ENCODE data around the gene UBE2D2. TPM values are rescaled to one million over a fixed set of nuclear protein-coding genes. Genes with fewer than 3 reads are reported as not detected.

Gene UBE2D2
- total RNA-seq, 1 experiment from 2014 or later: 115 TPM

DNA sequence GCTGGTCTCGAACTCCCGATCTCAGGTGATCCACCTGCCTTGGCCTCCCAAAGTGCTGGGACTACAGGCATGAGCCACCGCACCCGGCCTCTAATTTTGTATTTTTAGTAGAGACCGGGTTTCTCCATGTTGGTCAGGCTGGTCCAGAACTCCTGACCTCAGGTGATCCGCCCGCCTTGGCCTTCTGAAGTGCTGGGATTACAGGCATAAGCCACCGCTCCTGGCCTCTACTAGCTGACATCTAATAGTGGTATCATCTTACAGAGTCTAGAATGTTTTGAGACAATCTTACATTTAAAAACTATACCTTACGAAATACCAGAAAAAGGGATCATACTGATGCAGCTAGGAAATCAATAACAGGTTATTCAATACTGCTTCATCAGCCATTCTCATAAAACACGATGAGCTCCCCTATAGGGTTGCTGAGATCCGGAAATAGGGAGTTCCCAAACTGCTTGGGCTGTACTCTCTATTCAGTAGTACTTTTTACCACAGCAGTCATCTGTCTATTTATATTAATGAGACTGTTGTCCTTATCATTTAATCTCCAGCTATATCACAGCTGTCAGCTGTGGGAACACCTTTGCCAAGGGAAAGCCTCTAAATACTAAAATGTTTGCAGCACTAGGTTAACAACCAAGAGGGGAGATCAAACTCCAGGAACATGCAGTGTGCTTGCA is 8.1 kb upstream of the UBE2D2 start:
- H3K9me3 ChIP-seq (ENCODE audit: insufficient read depth, low read depth): no peaks in the 10 kb centered on the region; the same call in 1 of the 2 replicates
- intact Hi-C loops (cut with micrococcal nuclease; ENCODE audit: unreplicated experiment): no loop called here
- no TSS peak for BruUV-seq (replicated peaks)
- H2AFZ ChIP-seq: no peak overlapping the region
- CTCF ChIA-PET: no interaction called here
- H3K9me2 ChIP-seq (ENCODE audit: insufficient read depth): no peaks in the 10 kb centered on the region
- H3K79me2 ChIP-seq (ENCODE audit: low read depth): no peaks in the 10 kb centered on the region
- no peaks in the 10 kb centered on the region for H3K27me3 ChIP-seq (ENCODE audit: insufficient read depth, low read depth)
- H3K4me3 ChIP-seq: no peak overlapping the region
- H3K4me1 ChIP-seq (replicated peaks; ENCODE audit: insufficient read depth): no peaks in the 10 kb centered on the region
- H3K36me3 ChIP-seq (ENCODE audit: low read depth): no peaks in the 10 kb centered on the region
- H3F3A ChIP-seq (ENCODE audit: insufficient read depth, low read depth): peaks cover 8% of the 10 kb centered on the region
- no peak for TF ChIP-seq EZH2 (IDR thresholded peaks at IDR 0.05; ENCODE audit: low read depth)
- no peak for DNase-seq
- POLR2A ChIA-PET (ENCODE audit: unreplicated experiment): interaction anchor here (0.6 kb wide), 1 partner anchor 23 kb away, joined by 8 read pairs; no protein-coding TSS in a partner anchor
- no peak overlapping the region for H3K4me2 ChIP-seq
- H4K20me1 ChIP-seq (ENCODE audit: insufficient read depth): no peaks in the 10 kb centered on the region
- no peak overlapping the region for H3K27ac ChIP-seq

DNA sequence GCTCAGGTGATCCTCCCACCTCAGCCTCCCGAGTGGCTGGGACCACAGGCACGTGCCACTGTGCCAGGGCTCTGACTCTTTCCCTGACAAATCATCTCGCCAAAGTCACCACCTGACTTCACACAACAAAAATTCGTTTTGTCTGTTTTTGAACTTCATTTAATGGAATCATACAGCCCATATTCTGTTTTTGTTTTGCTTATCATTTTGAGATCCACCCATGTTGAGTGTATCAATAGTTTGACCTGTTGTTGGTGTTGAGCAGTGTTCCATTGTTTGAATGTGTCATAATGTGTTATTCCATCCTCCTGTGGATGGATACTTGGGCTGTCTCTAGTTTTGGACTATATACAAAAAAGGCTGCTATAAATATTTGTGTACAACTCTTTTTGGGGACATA is 6.9 kb upstream of the UBE2D2 start:
- H2AFZ ChIP-seq: no peak overlapping the region
- H3K9me3 ChIP-seq (ENCODE audit: insufficient read depth, low read depth): no peaks in the 10 kb centered on the region; the same call in 1 of the 2 replicates
- H4K20me1 ChIP-seq (ENCODE audit: insufficient read depth): no peaks in the 10 kb centered on the region
- no peaks in the 10 kb centered on the region for H3K9me2 ChIP-seq (ENCODE audit: insufficient read depth)
- no peaks in the 10 kb centered on the region for H3K4me1 ChIP-seq (replicated peaks; ENCODE audit: insufficient read depth)
- peaks cover 8% of the 10 kb centered on the region for H3F3A ChIP-seq (ENCODE audit: insufficient read depth, low read depth)
- H3K4me2 ChIP-seq: no peak overlapping the region
- ChIA-PET POLR2A (ENCODE audit: unreplicated experiment) (no interaction called here), CTCF (no interaction called here)
- H3K27ac ChIP-seq: no peak overlapping the region
- no TSS peak for BruUV-seq (replicated peaks)
- intact Hi-C loops (cut with micrococcal nuclease; ENCODE audit: unreplicated experiment): no loop called here
- H3K4me3 ChIP-seq: no peak overlapping the region
- DNase-seq: no peak
- no peaks in the 10 kb centered on the region for H3K79me2 ChIP-seq (ENCODE audit: low read depth)
- H3K36me3 ChIP-seq (ENCODE audit: low read depth): no peaks in the 10 kb centered on the region
- TF ChIP-seq, protein P1, sequence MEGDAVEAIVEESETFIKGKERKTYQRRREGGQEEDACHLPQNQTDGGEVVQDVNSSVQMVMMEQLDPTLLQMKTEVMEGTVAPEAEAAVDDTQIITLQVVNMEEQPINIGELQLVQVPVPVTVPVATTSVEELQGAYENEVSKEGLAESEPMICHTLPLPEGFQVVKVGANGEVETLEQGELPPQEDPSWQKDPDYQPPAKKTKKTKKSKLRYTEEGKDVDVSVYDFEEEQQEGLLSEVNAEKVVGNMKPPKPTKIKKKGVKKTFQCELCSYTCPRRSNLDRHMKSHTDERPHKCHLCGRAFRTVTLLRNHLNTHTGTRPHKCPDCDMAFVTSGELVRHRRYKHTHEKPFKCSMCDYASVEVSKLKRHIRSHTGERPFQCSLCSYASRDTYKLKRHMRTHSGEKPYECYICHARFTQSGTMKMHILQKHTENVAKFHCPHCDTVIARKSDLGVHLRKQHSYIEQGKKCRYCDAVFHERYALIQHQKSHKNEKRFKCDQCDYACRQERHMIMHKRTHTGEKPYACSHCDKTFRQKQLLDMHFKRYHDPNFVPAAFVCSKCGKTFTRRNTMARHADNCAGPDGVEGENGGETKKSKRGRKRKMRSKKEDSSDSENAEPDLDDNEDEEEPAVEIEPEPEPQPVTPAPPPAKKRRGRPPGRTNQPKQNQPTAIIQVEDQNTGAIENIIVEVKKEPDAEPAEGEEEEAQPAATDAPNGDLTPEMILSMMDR (conservative IDR thresholded peaks at IDR 0.05): no peak
- no peak for TF ChIP-seq EZH2 (IDR thresholded peaks at IDR 0.05; ENCODE audit: low read depth)
- no peaks in the 10 kb centered on the region for H3K27me3 ChIP-seq (ENCODE audit: insufficient read depth, low read depth)

- Histone ChIP-seq H3K79me2 (ENCODE audit: low read depth) (peaks cover 15% of the 10 kb centered on the region), H2AFZ (no peak overlapping the region), H3K4me3 (no peak overlapping the region), H3K9me2 (ENCODE audit: insufficient read depth) (no peaks in the 10 kb centered on the region), H3K36me3 (ENCODE audit: low read depth) (no peaks in the 10 kb centered on the region), H3K4me2 (no peak overlapping the region), H3F3A (ENCODE audit: insufficient read depth, low read depth) (peaks cover 22% of the 10 kb centered on the region), H3K9me3 (ENCODE audit: insufficient read depth, low read depth) (no peaks in the 10 kb centered on the region), H3K27ac (no peak overlapping the region), H3K4me1 (replicated peaks; ENCODE audit: insufficient read depth) (peaks cover 10% of the 10 kb centered on the region), H3K27me3 (ENCODE audit: insufficient read depth, low read depth) (no peaks in the 10 kb centered on the region), H4K20me1 (ENCODE audit: insufficient read depth) (peaks cover 7% of the 10 kb centered on the region)
- no TSS peak for BruUV-seq (replicated peaks)
- no peak for TF ChIP-seq EZH2 (IDR thresholded peaks at IDR 0.05; ENCODE audit: low read depth)
- ChIA-PET POLR2A (ENCODE audit: unreplicated experiment) (no interaction called here), CTCF (interaction anchor here (0.6 kb wide), 1 partner anchor 100 kb away, joined by 4 read pairs; no protein-coding TSS in a partner anchor)
- intact Hi-C loops (cut with micrococcal nuclease; ENCODE audit: unreplicated experiment): no loop called here
- DNase-seq: no peak
Measured at GRCh38 chr5:139557811-139558210, 3.3 kb upstream of the UBE2D2 start.

GRCh38 chr5:139561655-139562451 is 714 bp downstream of the UBE2D2 start:
- BruUV-seq (replicated peaks): no TSS peak
- H3K36me3 ChIP-seq (ENCODE audit: low read depth): peaks cover 17% of the 10 kb centered on the region
- no peaks in the 10 kb centered on the region for H3K9me2 ChIP-seq (ENCODE audit: insufficient read depth)
- H3F3A ChIP-seq (ENCODE audit: insufficient read depth, low read depth): peaks cover 22% of the 10 kb centered on the region
- H4K20me1 ChIP-seq (ENCODE audit: insufficient read depth): peaks cover 47% of the 10 kb centered on the region
- H2AFZ ChIP-seq: peak overlapping the region; percentile 88
- H3K27ac ChIP-seq: peak overlapping the region; percentile 88
- CTCF ChIA-PET: interaction anchor here (0.7 kb wide), 1 partner anchor 589 kb away, joined by 4 read pairs; no protein-coding TSS in a partner anchor
- intact Hi-C loops (cut with micrococcal nuclease; ENCODE audit: unreplicated experiment): no loop called here
- no peaks in the 10 kb centered on the region for H3K9me3 ChIP-seq (ENCODE audit: insufficient read depth, low read depth)
- POLR2A ChIA-PET (ENCODE audit: unreplicated experiment): interaction anchor here (0.6 to 0.7 kb wide), 2 partner anchors 131 to 606 kb away, joined by 3 to 4 read pairs; no protein-coding TSS in a partner anchor
- peaks cover 56% of the 10 kb centered on the region for H3K79me2 ChIP-seq (ENCODE audit: low read depth)
- TF ChIP-seq, protein P1 (conservative IDR thresholded peaks at IDR 0.05): no peak
- TF ChIP-seq EZH2 (IDR thresholded peaks at IDR 0.05; ENCODE audit: low read depth): no peak
- peak overlapping the region; percentile 99 for H3K4me3 ChIP-seq
- DNase-seq: peak in 1 of 2 experiments; percentile 31
- H3K4me1 ChIP-seq (replicated peaks; ENCODE audit: insufficient read depth): peaks cover 35% of the 10 kb centered on the region
- peak overlapping the region; percentile 97 for H3K4me2 ChIP-seq
- H3K27me3 ChIP-seq (ENCODE audit: insufficient read depth, low read depth): no peaks in the 10 kb centered on the region

Data from PC-9 (cell line).